SK-N-MC (cell line): ENCODE results near the gene UPK1A.

ENCODE experiments used
- EZH2 ChIP-seq: fragments of 200-600 bp; sonication (generic); IDR thresholded peaks from one replicate; pipeline ENCODE4 v1.6.1; 2017; ENCODE audit warnings: antibody characterized with exemption
- POLR2AphosphoS5 ChIP-seq: IDR thresholded peaks from 2 replicates; pipeline ENCODE4 v1.6.1; 2012; ENCODE audit warnings: mild to moderate bottlenecking, low read depth, low read length, borderline replicate concordance

DNA sequence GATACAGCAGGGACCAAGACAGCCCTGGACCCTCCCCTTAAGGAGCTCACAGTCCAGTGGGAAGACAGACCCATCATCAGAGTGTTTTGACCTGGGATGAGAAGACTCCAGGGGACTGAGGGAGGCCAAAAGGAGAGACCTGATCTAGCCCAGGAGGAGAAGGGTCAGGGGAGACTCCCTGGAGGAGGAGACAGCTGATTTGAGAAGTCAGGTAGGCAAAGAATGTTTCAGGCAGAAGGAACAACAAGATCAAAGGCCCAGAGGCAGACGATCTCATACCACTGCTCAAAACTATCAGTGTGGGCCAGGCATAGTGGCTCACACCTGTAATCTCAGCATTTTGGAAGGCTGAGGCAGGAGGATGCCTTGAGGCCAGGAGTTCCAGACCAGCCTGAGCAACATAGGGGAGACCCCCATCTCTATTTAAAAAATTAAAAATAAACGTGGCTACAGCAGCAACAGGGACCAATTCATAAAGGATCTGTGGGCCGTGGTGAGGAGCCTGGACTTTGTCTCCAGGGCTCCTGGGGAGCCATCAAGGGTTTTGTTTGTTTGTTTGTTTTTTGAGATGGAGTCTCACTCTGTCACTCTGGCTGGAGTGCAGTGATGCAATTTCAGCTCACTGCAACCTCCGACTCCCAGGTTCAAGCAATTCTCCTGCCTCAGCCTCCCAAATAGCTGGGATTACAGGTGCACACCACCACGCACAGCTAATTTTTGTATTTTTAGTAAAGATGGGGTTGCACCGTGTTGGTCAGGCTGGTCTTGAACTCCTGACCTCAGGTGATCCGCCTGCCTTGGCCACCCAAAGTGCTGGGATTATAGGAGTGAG, 20.4 kb upstream of the UPK1A start:
- TF ChIP-seq EZH2 (no peak), POLR2AphosphoS5 (no peak)
